ENCODE results near the gene SYNGR2.

The SYNGR2 gene

DNA sequence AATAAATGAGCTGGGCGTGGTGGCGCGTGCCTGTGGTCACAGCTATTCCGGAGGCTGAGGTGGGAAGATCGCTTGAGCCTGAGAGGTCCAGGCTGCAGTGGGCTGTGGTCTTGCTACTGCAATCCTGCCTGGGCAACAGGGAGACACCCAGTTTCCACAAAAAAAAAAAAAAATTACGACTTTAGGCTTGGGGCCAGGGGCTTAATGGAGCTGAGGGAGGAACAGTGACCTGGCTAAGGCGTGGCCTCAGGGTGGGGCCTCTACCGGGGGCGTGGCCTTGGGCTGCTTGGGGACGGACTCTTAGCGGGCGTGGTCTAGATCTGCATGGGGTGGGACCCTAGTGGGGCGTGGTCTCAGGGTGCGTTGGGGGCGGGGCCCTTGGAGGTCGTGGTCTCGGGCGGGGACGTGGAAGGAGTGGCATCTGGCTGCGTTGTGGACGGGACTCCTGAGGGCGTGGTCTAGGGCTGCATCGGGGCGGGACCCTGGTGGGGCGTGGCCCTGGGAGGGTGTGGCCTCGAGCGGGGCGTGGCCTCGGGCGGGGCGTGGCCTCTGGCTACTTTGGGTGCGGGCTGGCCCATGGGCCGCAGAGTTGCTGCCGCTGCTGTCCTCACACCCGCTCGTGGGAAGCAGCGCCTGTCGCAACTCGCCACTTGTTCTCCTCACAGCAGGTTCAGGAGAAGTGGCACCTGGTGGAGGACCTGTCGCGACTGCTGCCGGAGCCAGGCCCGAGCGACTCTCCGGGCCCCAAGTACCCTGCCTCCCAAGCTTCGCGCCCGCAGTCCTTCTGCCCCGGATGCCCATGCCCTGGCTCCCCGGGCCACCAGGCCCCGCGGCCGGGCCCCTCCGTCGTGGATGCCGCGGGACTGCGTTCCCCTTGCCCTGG, 28.0 kb upstream of the SYNGR2 start:
- DNase-seq, result peak in 33 of 42 donors; percentile 33 to 75 (median 52)
- intact Hi-C loops (cut with DNase I), result no loop called here

- intact Hi-C loops (cut with DNase I), result no loop called here
- no peak for DNase-seq
Measured at GRCh38 chr17:78141437-78142118, 26.8 kb upstream of the SYNGR2 start.

GRCh38 chr17:78142119-78142861, 26.1 kb upstream of the SYNGR2 start:
- DNase-seq, result no peak
- intact Hi-C loops (cut with DNase I), result no loop called here

- intact Hi-C loops (cut with DNase I), result no loop called here
- no peak for DNase-seq
Measured at GRCh38 chr17:78143214-78144146, 24.9 kb upstream of the SYNGR2 start.

DNA sequence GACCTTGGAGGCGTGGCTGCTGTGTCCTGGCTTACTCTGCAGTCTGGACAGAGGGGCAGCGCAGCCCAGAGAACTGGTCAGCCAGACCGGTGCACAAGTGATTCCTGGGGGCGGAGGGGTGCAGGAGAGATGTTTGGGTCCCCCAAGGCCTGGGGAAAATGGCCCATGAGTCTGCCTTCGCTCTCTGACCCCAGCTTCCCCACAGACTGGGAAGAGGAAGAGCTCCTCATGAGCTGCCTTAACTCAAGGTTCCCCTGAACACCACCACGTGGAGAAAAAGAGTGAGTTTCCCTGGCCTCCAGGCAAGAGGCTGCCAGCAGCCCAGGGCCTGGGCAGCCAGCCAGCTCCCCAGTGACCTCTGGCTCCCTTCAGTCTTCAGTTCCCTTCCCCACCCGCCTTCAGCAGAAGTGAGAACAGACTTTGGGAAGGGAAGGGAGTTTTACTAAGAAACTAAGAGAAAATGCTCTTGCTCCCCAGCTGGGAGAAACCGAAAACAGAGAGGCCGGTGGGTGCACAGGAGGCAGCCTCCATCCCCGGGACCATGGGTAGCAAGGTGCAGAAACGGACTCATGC, 24.1 kb upstream of the SYNGR2 start:
- DNase-seq, result peak in 41 of 42 donors; percentile 43 to 88 (median 75)
- intact Hi-C loops (cut with DNase I), result no loop called here

- DNase-seq, result peak in 39 of 42 donors; percentile 29 to 84 (median 61)
- intact Hi-C loops (cut with DNase I), result no loop called here
Measured at GRCh38 chr17:78144736-78145641, 23.4 kb upstream of the SYNGR2 start.

DNA sequence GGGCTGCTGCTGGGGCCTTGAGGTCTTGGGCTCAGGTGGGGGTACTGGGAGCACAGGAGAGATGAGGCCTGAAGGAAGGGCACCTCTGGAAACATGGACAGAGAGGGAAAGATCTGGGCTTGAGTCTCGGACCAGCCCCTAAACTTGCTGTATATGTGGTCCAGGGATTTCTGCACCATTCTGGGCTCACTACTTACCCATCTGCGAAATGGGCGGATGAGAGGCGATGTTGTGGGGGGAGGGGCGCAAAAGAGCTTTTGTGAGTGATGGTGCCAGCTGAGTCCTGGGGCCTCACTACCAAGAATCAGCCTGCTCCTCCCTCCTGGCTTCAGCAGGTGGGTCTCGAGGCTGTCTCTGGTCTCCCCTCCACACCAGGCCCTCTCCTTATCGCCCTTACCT, 21.9 kb upstream of the SYNGR2 start:
- DNase-seq, result no peak
- intact Hi-C loops (cut with DNase I), result no loop called here

DNA sequence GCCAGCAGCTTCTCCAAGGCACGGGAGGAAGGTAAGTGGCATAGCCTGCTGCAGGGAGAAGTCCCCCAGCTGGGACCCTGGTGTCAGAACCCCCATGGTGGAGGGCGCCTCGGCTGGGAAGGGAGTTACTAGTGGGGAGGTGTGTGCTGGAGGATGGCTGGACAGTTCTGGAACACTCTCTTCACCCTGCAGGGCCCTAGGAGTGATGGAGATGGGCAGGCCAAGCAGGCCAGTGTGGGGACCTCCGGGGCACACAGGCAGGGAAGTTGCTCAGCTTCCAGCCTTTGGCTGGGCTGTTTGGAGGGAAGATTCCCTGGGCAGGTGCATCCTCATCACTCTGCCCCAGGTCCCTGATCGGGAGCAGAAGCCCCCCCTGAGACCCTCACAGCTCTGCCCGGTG, 21.5 kb upstream of the SYNGR2 start:
- intact Hi-C loops (cut with DNase I), result no loop called here
- no peak for DNase-seq

GRCh38 chr17:78147315-78147998, 20.9 kb upstream of the SYNGR2 start:
- no peak for DNase-seq
- intact Hi-C loops (cut with DNase I), result no loop called here

GRCh38 chr17:78148286-78149016, 19.9 kb upstream of the SYNGR2 start:
- DNase-seq, result no peak
- intact Hi-C loops (cut with DNase I), result no loop called here

DNA sequence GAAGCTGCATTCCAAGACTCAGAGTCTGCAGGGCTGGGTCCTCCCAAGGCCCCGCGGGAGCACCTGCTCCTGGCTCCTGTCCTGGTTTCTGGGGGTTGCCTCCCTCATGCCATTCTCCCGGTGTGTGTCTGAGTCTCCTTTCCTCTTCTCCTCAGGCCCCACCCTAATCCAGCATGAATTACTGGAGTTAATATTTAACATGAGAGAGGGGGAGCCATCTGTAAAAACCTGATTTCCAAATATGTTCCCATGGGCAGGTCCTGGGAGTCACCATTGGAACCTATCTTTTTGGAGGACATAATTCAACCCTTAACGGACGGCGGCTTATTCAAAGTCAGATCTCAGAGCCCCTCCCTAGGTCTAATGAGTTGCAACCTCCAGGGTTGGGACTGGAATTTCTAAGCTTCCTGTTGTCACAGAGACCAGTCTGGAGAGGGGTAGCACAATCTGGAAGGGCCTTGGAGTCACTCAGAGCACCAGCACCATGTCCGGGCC, 16.8 kb upstream of the SYNGR2 start:
- no peak for DNase-seq

DNA sequence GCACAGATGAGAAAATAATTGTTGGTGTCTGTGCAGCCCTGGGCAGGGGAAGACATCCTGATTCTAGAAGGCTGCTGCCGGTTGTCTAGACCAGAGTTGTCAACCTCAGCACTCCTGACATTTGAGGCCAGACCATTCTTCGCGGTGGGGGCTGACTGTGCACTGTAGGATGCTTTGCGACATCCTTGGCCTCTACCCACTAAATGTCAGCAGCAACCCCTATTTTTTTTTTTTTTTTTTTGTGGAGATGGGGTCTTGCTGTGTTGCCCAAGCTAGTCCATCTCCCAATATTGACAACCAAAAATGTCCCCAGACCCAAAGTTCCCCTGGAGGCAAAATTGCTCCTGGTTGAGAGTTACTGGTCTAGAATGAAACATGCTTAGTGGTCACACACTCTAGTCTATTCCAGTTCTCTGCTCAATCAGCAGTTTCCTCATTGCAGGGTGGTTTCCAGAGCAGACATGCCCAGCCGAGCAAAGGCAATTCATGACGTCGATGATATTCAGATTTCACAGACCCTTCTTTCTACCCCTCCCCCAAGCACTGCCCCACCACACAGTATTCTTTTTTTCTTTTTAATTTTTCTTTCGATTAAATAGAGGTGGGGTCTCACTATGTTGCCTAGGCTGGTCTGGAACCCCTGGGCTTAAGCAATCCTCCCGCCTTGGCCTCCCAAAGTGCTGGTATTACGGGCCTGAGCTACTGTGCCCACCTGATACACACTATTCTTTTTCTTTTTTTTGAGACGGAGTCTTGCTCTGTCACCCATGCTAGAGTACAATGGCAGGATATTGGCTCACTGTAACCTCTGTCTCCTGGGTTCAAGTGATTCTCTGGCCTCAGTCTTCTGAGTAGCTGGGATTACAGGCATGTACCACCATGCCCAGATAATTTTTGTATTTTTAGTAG, 13.2 kb upstream of the SYNGR2 start:
- intact Hi-C loops (cut with DNase I), result no loop called here
- no peak for DNase-seq

More for the DNA sequence above, 16.8 kb upstream of the SYNGR2 start:
- intact Hi-C loops (cut with DNase I), result no loop called here

DNA sequence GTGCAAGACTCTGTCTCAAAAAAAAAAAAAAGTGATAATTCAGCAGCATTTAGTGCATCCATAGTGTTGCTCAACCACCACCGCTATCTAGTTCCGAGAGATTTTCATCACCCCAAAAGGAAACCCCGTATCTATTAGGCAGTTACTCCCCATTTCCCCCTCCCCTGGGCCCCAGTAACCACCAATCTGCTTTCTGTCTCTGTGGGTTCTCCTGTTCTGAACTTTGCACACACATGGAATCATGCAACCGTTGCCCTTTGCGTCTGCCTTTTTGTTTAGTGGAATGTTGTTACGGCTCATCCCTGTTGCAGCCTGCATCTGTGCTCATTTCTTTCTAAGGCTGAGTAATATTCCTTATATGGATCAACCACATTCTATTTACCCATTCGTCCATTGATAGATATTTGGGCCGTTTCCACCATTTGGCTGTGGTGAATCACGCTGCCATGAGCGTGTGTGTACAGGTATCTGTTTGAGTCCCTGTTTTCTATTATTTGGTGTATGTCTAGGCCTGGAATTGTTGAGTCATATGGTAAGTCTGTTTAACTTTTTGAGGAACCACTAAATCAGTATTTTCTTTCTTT, 8.7 kb upstream of the SYNGR2 start:
- intact Hi-C loops (cut with DNase I), result no loop called here

GRCh38 chr17:78163881-78164747, 4.3 kb upstream of the SYNGR2 start:
- intact Hi-C loops (cut with DNase I), result no loop called here
- no peak for DNase-seq

More for the DNA sequence above, 8.7 kb upstream of the SYNGR2 start:
- DNase-seq, result no peak

Measured in head of caudate nucleus (tissue), 42 donors.